NCI-H2029 (cell line): ENCODE measurements around the gene TBX21.
"Not testable (repeated sequence)": the region's sequence is repeated elsewhere in the genome, so short reads cannot be mapped to it uniquely, and the experiment has no call there.

Experiments used
- DNase-seq: peaks from one replicate; lab custom pipeline; 2025; lab: John Stamatoyannopoulos, UW

TBX21 gene

DNA sequence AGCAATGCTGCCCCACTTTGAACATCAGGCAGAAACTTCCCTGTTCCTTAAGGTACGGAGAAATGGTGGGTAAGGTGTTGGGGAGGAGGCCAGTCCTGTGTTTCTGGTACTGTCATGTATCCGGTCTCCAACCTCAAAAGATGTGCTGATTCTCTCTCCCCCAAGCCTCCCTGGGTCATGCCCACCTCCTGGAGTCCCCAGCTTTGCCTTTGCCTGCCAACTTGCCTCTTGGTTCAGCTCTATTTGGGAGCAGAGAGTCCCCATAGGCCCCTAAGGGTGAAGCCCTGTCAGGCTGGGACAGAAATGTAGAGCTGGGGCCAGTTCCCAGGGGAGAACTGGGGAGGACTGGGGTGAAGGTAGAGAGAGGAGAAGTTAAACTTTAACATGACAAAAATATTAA lies 1.6 kb upstream of the TBX21 start:
- no peak for DNase-seq

DNA sequence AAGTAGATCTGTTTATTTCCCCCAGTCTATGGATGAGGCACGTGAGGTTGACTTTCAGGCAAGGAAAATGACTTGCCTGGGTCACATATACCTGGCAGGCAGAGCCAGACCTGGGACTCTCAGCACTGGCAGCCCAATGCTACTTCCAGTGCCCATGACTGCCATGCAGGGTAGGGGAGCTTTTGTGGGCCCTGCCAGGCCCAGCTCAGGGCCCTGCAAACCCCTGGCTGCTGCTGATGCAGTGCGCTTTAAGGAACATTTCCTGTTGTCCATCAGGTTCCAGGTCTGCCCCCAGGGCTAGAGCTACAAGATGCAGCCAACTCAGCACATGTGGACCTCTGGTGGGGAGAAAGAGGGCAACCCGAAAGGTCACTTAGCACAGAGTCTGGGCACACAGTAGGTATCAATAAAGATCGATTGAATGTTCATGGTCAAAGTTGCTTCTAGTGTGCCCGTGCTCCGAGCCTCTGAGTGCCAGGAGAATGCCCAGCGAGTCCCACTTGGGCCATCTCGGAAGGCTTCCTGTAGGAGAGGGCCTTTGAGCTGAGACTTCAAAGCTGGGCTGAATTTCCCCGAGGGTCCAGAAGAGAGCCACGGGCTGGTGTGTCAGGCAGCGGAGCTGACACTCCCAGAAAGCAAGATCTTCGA lies 513 bp upstream of the TBX21 start:
- no peak for DNase-seq

- no peak for DNase-seq
Measured at GRCh38 chr17:47733674-47734410, 806 bp downstream of the TBX21 start.

DNA sequence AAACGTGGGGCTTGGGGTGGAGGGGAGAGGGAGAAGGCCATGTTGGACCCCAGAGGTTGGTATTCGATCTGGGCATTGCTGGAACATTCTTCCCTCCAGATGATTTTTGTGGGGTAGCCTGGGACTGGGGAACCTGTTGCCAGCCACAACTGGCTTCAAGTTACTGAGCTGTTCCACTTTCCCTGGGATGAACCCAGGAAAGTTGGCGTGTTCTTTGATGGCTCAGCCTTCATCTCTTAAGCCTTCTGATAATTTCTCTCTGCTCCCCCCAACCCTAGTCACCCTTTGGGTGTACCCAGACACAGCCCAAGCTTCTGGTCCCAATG lies 2.1 kb downstream of the TBX21 start:
- DNase-seq: no peak

GRCh38 chr17:47735536-47736011 lies 2.5 kb downstream of the TBX21 start:
- no peak for DNase-seq

GRCh38 chr17:47736501-47737495 lies 3.8 kb downstream of the TBX21 start:
- no peak for DNase-seq

DNA sequence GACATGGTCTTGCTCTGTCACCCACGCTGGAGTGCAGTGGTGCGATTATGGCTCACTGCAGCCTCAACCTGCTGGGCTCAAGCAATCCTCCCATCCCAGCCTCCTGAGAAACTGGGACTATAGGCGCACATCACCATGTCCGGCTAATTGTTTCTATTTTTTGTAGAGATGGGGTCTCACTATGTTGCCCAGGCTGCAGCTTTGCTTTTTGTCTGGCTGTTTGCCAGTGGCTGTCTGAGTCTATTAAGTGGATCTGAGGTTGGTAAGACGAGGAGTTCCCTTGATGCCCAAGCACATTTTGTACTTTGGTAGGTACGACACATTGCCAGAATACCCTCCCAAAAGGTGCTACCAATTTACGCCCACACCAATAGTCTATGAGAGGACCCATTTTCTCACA lies 5.1 kb downstream of the TBX21 start:
- no peak for DNase-seq

DNA sequence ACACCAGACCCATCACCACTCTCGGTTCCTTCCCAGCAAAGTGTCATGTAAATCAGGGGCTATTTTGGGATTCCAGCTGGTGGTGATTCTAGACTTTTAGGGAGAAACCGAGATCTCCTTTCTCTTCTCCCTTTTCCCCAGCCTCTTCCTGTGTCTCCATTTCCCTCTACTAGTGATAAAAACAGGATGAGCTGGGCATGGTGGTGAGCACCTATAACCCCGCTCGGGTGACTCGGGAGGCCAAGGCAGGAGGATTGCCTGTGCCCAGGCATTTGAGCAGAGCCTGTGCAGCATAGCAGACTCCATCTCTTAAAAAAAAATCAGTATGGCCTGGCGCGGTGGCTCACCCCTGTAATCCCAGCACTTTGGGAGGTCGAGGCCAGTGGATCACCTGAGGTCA lies 6.1 kb downstream of the TBX21 start:
- no peak for DNase-seq

DNA sequence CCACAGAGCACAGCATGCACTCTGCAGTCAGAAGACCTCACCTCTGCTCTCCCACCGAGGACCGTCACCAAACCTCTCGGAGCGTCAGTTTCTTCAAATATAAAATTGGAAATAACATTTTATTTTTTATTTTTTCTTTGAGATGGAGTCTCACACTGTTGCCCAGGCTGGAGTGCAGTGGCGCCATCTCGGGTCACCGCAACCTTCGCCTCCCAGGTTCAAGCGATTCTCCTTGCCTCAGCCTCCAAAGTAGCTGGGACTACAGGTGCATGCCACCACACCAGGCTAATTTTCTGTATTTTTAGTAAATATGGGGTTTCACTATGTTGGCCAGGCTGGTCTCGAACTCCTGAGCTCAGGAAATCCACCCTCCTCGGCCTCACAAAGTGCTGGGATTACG lies 6.9 kb downstream of the TBX21 start:
- not testable (repeated sequence) for DNase-seq

GRCh38 chr17:47741109-47741792 lies 8.2 kb downstream of the TBX21 start:
- DNase-seq: no peak

GRCh38 chr17:47741793-47742145 lies 8.7 kb downstream of the TBX21 start:
- DNase-seq: no peak

- DNase-seq: no peak
Measured at GRCh38 chr17:47742319-47743181, 9.5 kb downstream of the TBX21 start.

GRCh38 chr17:47744168-47745036 lies 11.4 kb downstream of the TBX21 start:
- no peak for DNase-seq

GRCh38 chr17:47745037-47745380 lies 12.0 kb downstream of the TBX21 start:
- DNase-seq: no peak

DNA sequence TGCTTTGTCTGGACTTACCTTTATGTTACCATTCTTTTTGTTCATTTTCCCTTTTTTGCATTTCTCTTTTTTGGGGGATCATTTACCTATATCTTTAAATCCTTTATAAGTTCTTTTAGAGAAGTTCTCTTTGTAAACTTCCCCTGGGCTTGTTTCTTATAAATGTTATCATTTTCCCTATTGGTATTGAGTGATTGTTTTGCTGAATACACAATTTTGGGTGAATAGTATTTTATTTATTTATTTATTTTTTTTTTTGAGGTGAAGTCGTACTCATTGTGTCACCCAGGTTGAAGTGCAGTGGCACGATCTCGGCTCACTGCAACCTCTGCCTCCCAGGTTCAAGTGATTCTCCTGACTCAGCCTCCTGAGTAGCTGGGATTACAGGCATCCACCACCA lies 18.4 kb downstream of the TBX21 start:
- no peak for DNase-seq

DNA sequence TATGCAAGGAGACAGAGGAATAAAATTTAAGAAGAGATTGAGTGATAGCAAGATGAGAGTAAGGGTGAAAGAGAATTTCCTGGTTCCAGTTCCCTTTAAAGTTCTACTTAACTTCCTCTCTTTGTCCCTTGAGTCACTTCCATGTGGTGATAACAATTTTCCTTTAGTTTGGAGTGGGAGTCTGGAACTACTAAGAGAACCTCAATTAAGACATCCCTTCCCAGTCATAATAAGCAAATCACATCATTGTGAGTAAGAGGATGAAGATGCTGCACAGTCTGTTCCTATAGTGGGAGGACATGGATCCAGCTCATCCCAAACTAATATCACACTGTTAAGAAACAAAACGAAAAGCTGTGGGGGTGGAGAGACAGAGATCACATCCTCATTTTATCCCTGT lies 24.4 kb downstream of the TBX21 start:
- no peak for DNase-seq

DNA sequence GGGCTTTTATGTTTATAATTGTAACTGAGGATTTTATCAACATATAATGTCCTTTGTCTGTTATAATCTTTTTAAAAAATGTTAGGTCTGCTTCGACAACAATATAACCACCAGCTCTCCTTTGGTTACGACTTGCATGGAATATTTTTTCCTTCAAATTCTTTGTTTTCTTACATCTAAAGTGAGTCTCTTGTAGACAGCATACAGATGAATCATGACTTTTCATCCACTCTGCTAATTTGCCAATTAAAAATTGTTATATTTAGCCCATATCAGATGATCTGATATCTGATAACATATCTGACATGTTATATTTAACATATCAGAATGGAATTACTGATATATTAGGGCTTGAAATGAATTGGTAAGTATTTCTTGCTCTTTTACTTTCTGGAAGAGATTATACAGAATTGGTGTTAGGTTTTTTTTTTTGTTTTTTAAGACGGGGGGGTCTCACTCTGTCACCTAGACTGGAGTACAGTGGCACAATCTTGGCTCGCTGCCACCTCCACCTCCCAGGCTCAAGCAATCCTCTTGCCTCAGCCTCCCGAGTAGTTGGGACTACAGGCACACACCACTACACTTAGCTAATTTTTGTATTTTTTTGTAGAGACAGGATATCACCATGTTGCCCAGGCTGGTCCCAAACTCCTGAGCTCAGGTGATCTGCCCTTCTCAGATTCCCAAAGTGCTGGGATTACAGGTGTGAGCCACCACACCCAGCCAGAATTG lies 27.5 kb downstream of the TBX21 start:
- DNase-seq: no peak

GRCh38 chr17:47762728-47763127 lies 29.7 kb downstream of the TBX21 start:
- no peak for DNase-seq

DNA sequence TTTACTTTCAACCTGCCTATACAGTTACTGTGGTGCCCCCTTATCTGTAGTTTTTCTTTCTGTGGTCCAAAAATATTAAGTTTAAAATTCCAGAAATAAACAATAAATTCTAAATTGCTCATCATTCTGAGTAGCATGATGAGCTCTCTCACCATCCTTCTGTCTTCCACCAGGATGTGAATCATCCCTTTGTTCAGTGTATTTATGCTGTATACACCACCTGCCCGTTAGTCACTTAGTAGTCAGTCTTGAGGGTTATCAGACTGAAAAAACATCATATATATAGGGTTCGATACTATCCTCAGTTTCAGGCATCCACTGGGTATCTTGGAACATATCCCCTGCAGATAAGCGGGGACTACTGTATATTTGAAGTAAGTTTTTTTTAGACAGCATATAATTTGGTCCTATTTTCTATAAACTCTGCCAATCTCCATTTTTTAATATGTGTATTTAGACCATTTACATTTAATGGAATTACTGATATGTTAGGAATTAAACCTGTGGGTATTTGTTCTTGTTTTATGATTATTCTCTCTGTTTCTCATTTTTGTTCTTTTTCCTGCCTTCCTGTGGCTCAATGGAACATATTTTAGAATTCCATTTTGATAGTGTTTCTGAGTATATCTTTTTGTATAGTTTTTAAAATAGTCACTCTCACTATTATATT lies 31.0 kb downstream of the TBX21 start:
- DNase-seq: no peak
